GM12801 (cell line): ENCODE results near the gene CHIT1.

ENCODE experiments used
- TF ChIP-seq, protein P1 (sequence below): IDR thresholded peaks from one replicate; pipeline ENCODE4 v1.5.1; 2011; ENCODE audit warnings: control low read depth; ENCODE audit not compliant: insufficient read length; ENCODE audit errors: extremely low read depth

CHIT1 gene

DNA sequence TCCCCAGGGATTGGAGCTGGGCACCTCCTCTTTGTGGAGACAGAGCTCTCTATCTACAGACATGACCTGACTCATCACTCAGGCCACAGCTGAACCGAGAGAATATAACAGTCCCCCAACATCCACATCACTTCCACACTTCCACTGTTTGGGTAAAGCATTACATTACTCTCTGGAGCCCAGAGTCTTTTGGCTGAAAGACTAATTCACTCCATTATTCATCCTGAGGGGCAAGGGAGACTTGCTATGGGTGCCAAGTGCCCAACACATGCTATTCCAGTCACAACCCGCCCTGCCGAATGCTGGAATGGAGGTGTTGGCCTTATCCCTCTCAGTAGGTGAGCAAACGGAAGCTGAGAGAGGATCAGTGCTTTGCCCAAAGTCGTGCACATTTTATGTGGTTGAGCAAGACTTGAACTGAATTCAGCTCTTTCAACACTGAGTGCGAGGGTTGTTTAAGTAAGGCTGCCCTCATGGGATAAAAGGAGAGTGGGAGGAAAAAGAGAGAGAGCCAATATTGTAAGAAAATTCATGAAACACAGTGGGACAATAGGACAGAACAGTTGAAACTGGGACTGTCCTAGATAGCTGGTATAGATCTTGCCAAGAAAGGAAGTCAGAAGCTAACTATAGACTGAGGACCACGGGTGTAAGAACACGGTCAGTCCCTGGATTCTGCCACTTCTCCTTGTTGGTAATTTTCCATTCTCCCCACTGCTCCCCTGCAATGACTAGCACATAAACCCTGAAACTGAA, 29.5 kb downstream of the CHIT1 start:
- TF ChIP-seq, protein P1, sequence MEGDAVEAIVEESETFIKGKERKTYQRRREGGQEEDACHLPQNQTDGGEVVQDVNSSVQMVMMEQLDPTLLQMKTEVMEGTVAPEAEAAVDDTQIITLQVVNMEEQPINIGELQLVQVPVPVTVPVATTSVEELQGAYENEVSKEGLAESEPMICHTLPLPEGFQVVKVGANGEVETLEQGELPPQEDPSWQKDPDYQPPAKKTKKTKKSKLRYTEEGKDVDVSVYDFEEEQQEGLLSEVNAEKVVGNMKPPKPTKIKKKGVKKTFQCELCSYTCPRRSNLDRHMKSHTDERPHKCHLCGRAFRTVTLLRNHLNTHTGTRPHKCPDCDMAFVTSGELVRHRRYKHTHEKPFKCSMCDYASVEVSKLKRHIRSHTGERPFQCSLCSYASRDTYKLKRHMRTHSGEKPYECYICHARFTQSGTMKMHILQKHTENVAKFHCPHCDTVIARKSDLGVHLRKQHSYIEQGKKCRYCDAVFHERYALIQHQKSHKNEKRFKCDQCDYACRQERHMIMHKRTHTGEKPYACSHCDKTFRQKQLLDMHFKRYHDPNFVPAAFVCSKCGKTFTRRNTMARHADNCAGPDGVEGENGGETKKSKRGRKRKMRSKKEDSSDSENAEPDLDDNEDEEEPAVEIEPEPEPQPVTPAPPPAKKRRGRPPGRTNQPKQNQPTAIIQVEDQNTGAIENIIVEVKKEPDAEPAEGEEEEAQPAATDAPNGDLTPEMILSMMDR: no peak

DNA sequence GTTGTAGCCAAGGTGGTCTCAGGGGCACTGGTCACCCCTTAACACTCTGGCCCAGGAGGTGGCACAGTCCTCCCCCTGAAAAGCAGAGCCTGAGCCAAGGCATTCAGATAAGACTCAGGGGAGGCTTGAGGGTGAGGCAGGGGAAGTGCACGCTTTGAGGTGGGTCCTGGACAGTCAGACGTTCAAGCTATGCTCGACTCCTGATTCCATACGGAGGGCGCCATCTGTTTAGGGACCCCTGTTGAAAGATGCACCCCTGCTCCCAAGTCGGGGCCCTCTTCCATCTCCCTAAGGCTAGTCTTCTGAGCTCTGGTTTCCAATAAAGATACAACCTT, 30.0 kb downstream of the CHIT1 start:
- TF ChIP-seq, protein P1: no peak

GRCh38 chr1:203199002-203199401, 30.5 kb downstream of the CHIT1 start:
- TF ChIP-seq, protein P1: no peak

- TF ChIP-seq, protein P1: no peak
Observed at GRCh38 chr1:203197625-203198024, 31.8 kb downstream of the CHIT1 start.

DNA sequence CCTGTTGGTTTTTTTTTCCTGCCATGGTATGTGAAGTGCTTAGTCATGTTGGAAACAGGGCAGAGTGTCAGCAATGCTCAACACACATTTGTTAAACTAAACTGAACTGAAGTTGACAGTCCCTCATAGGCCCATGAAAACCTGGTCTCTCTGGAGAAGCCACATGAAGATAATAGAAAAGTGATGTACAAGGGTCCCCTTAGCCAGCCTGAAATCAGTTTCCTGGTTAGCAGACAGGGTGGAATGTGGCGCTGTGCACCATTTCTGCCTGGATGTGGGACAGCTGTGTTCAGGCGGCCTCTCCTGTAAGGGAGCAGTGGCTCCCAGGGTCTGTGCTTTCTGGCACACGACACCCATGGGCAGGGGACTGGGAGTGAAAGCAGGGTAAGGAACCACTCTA, 33.1 kb downstream of the CHIT1 start:
- TF ChIP-seq, protein P1: no peak

DNA sequence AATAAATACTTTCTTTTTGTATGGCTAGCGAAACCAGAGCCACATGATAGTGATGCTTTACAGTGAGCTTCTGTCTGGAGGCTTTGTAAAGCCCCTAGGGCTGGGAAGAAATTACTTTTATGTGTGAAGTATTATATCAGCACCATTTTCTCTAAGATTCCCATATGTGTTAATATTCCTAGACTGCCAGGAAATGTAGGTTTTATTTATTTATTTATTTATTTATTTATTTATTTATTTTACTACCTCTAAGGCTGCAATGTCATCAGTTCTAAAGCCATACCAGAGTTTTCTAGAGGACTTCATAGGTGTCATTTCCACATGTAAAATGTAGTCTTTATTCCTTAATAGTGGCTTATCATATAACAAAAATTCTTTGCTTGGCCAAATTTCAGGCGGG, 38.5 kb downstream of the CHIT1 start:
- TF ChIP-seq, protein P1: no peak

GRCh38 chr1:203189951-203190352, 39.5 kb downstream of the CHIT1 start:
- TF ChIP-seq, protein P1: no peak
